OCI-LY1 (cell line): ENCODE data around the gene ANO3.

Experiments
- H2AFZ ChIP-seq: fragments of 200-600 bp; sonication (generic), shearing (Covaris generic); 2 replicates; pipeline ENCODE4 v1.6.0; 2014; ENCODE audit warnings: antibody characterized with exemption, mild to moderate bottlenecking, low read length
- H3F3A ChIP-seq: fragments of 200-600 bp; sonication (generic), shearing (Covaris generic); 2 replicates; pipeline ENCODE4 v1.6.0; 2014; ENCODE audit warnings: mild to moderate bottlenecking, antibody characterized with exemption, low read length, moderate library complexity; ENCODE audit not compliant: insufficient read depth
- H3K27ac ChIP-seq: fragments of 200-600 bp; sonication (generic); 2 replicates; pipeline ENCODE4 v1.5.1; 2014; ENCODE audit warnings: low read length, mixed run types, mild to moderate bottlenecking, low read depth; ENCODE audit not compliant: poor library complexity, severe bottlenecking
- H3K27me3 ChIP-seq: fragments of 200-600 bp; sonication (generic); 2 replicates; pipeline ENCODE4 v1.6.0; 2014; ENCODE audit warnings: antibody characterized with exemption, mild to moderate bottlenecking, low read length, moderate library complexity; ENCODE audit not compliant: insufficient read depth
- H3K36me3 ChIP-seq: fragments of 200-600 bp; sonication (generic); 2 replicates; pipeline ENCODE4 v1.6.1; 2014; ENCODE audit warnings: mild to moderate bottlenecking, antibody characterized with exemption, low read length, moderate library complexity, mixed read lengths; ENCODE audit not compliant: insufficient read depth
- H3K4me1 ChIP-seq: fragments of 200-600 bp; sonication (generic); 2 replicates; pipeline ENCODE4 v1.5.1; 2014; ENCODE audit warnings: mild to moderate bottlenecking, low read length, moderate library complexity; ENCODE audit not compliant: insufficient read depth, severe bottlenecking
- H3K4me2 ChIP-seq: fragments of 200-600 bp; sonication (generic), shearing (Covaris generic); 2 replicates; pipeline ENCODE4 v1.6.1; 2014; ENCODE audit warnings: low read length
- H3K4me3 ChIP-seq: fragments of 200-600 bp; sonication (generic); 2 replicates; pipeline ENCODE4 v1.5.1; 2014; ENCODE audit warnings: low read length, low read depth, mild to moderate bottlenecking, mixed read lengths; ENCODE audit not compliant: poor library complexity, severe bottlenecking
- H3K79me2 ChIP-seq: fragments of 200-600 bp; shearing (Covaris generic); 2 replicates; pipeline ENCODE4 v1.6.1; 2016; ENCODE audit warnings: mixed run types, low read length, mixed read lengths; ENCODE audit not compliant: insufficient read depth
- H3K9ac ChIP-seq: fragments of 200-600 bp; sonication (generic), shearing (Covaris generic); 2 replicates; pipeline ENCODE4 v1.6.1; 2014; ENCODE audit warnings: mild to moderate bottlenecking, low read length, mixed read lengths
- H3K9me2 ChIP-seq: fragments of 200-600 bp; sonication (generic), shearing (Covaris generic); 2 replicates; pipeline ENCODE4 v1.6.1; 2014; ENCODE audit warnings: low read depth, mild to moderate bottlenecking, low read length, mixed read lengths
- H3K9me3 ChIP-seq: fragments of 200-600 bp; shearing (Covaris generic); 2 replicates; pipeline ENCODE4 v1.6.1; 2014; ENCODE audit warnings: low read length, mixed read lengths
- H4K20me1 ChIP-seq: fragments of 200-600 bp; sonication (generic), shearing (Covaris generic); 2 replicates; pipeline ENCODE4 v1.6.0; 2016; ENCODE audit warnings: mild to moderate bottlenecking, low read length; ENCODE audit not compliant: insufficient read depth
- EZH2 ChIP-seq: fragments of 200-600 bp; sonication (generic), shearing (Covaris generic); IDR thresholded peaks from 2 replicates; pipeline ENCODE4 v1.8.0; 2017; ENCODE audit warnings: borderline replicate concordance, mixed run types, mild to moderate bottlenecking, antibody characterized with exemption, low read length, moderate library complexity, mixed read lengths
- TF ChIP-seq, protein P1 (sequence below): fragments of 200-600 bp; sonication (generic), shearing (Covaris generic); IDR thresholded peaks from 2 replicates; pipeline ENCODE4 v1.5.1; 2017; ENCODE audit warnings: mild to moderate bottlenecking, antibody characterized with exemption, low read length, moderate library complexity, mixed read lengths

ANO3 gene

DNA sequence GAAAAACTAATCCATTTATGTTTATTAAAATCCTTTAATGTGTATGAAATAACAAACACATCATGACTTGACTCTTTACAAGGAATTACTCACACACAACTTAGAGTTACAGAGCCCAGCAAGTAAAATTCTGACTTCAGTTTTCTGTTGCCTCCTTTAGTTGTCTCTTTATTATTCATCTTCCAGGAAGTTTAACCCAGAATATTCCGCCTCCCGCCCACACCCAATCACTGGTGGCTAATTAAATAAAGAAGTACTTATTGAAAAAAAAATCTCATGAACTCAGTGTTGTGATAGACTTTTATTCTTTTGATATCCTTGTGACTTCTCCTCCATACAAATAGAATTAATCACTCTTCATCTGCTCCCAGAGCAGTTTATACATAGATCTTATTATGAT is 178.2 kb downstream of the ANO3 start:
- Histone ChIP-seq H3K9ac (no peak overlapping the region), H3K4me3 (no peak overlapping the region), H4K20me1 (no peaks in the 10 kb centered on the region), H3K4me2 (no peak overlapping the region), H3K9me3 (no peaks in the 10 kb centered on the region), H3K79me2 (no peaks in the 10 kb centered on the region), H3F3A (no peaks in the 10 kb centered on the region), H3K4me1 (no peaks in the 10 kb centered on the region), H3K27me3 (no peaks in the 10 kb centered on the region), H3K36me3 (no peaks in the 10 kb centered on the region), H2AFZ (no peak overlapping the region), H3K27ac (no peak overlapping the region), H3K9me2 (no peaks in the 10 kb centered on the region)
- TF ChIP-seq, protein P1, sequence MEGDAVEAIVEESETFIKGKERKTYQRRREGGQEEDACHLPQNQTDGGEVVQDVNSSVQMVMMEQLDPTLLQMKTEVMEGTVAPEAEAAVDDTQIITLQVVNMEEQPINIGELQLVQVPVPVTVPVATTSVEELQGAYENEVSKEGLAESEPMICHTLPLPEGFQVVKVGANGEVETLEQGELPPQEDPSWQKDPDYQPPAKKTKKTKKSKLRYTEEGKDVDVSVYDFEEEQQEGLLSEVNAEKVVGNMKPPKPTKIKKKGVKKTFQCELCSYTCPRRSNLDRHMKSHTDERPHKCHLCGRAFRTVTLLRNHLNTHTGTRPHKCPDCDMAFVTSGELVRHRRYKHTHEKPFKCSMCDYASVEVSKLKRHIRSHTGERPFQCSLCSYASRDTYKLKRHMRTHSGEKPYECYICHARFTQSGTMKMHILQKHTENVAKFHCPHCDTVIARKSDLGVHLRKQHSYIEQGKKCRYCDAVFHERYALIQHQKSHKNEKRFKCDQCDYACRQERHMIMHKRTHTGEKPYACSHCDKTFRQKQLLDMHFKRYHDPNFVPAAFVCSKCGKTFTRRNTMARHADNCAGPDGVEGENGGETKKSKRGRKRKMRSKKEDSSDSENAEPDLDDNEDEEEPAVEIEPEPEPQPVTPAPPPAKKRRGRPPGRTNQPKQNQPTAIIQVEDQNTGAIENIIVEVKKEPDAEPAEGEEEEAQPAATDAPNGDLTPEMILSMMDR: no peak
- TF ChIP-seq EZH2: no peak

DNA sequence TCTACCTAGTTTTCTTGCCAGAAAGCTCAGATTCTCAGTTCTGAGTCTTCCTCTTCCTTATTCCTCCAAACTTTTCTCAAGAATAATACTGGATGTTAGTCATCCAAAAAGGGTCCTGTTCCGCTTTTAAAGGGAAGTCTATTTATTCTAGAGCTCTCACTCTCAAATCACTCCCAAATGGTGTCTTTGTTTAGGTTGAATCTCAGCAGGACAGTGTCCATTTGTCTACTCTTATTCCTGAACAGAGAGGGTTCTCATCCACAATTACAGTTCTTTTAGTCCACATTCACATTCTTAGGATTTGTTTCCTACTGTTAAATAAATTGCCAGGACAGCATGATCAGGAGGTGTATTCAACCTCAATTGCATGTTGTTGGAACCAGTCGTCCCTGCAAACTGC is 178.8 kb downstream of the ANO3 start:
- TF ChIP-seq, protein P1: no peak
- TF ChIP-seq EZH2: no peak
- no peaks in the 10 kb centered on the region for H3K9me3 ChIP-seq
- H3F3A ChIP-seq: no peaks in the 10 kb centered on the region
- H3K27ac ChIP-seq: no peak overlapping the region
- no peaks in the 10 kb centered on the region for H3K4me1 ChIP-seq
- no peaks in the 10 kb centered on the region for H3K36me3 ChIP-seq
- no peak overlapping the region for H3K4me3 ChIP-seq
- no peak overlapping the region for H3K9ac ChIP-seq
- no peaks in the 10 kb centered on the region for H4K20me1 ChIP-seq
- no peaks in the 10 kb centered on the region for H3K27me3 ChIP-seq
- no peaks in the 10 kb centered on the region for H3K79me2 ChIP-seq
- no peaks in the 10 kb centered on the region for H3K9me2 ChIP-seq
- H3K4me2 ChIP-seq: no peak overlapping the region
- no peak overlapping the region for H2AFZ ChIP-seq

DNA sequence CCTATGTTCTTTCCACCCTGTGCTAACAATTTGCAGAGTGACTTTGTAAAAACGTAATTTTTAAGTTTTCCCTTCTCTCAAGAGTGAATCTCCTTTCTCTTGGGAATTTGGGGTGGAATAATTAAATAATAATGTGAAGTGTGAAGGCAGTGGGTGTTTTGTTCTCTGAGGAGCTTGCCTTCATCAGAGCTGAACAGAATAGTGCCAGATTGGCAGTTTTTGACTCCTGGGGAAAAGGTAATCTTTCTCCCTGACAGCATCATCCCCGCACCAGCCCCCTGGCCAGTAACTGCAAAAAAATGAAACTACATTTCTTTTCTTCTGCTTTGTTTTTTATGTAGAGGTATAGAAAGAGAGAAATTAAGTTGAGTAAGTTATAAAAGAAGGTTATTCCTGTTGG is 180.3 kb downstream of the ANO3 start:
- H3K27me3 ChIP-seq: no peaks in the 10 kb centered on the region
- no peak overlapping the region for H3K9ac ChIP-seq
- H4K20me1 ChIP-seq: no peaks in the 10 kb centered on the region
- H3K9me2 ChIP-seq: no peaks in the 10 kb centered on the region
- no peak overlapping the region for H3K4me3 ChIP-seq
- no peaks in the 10 kb centered on the region for H3K4me1 ChIP-seq
- H3K4me2 ChIP-seq: no peak overlapping the region
- H3F3A ChIP-seq: no peaks in the 10 kb centered on the region
- no peak overlapping the region for H2AFZ ChIP-seq
- H3K27ac ChIP-seq: no peak overlapping the region
- H3K9me3 ChIP-seq: no peaks in the 10 kb centered on the region
- no peaks in the 10 kb centered on the region for H3K79me2 ChIP-seq
- no peak for TF ChIP-seq EZH2
- TF ChIP-seq, protein P1: no peak
- H3K36me3 ChIP-seq: no peaks in the 10 kb centered on the region
